Germinal center (tissue), 1 donor: ENCODE measurements around the gene ACVR2B.
A peak's percentile ranks its signal among the peaks of the same experiment; 100 is the strongest.
"Not testable (repeated sequence)": the region's sequence is repeated elsewhere in the genome, so short reads cannot be mapped to it uniquely, and the experiment has no call there.

Experiments used
- DNase-seq: peaks from one replicate; pipeline ENCODE4 v3.0.0; 2012; ENCODE audit warnings: mixed read lengths, low spot score

ACVR2B gene

DNA sequence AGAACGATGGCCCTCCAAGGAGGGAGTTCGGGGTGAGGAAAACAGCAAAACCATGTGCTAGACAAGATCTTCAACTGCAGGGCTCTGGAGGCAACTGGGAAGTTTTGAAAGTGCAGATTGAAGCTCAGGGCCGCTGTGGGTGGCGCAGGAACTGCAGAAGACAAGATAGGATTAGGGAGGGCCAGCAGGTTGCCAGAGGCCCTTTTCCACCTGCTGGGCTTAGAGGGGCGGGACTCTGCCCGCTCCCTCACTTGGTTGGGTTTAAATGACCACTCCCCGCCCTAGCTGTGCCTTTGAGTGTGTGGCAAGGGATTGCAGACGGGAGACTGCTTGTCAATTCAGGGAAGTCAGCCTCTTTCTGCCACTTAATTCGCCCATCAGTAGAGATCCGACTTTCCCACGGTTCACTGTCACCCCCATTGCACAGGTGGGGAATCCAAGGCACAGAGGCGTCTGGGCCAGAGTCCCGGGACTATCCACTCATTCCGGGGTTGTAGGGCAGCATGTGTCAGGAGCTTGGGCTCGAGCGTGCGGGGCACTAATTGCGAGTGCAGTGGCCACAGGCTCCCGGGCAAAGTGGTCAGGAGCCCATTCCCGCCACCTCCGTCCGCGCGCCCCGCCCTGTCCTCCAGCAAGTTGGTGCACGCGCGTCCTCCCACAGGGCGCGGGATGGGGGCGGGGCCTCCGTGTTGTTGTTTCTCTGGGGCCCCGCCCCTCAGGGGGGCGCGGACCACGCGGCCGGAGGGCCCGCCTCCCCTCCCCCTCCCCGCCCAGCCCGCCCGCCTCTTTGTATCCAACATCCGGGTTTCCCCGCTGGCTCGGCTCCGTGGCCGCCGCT is at the start of gene ACVR2B:
Gene ACVR2B, plus strand, starts transcription at position 816 of the 838 bp plus-strand sequence. CDS start 433 bp downstream, outside the sequence.
- peak; percentile 81 for DNase-seq

DNA sequence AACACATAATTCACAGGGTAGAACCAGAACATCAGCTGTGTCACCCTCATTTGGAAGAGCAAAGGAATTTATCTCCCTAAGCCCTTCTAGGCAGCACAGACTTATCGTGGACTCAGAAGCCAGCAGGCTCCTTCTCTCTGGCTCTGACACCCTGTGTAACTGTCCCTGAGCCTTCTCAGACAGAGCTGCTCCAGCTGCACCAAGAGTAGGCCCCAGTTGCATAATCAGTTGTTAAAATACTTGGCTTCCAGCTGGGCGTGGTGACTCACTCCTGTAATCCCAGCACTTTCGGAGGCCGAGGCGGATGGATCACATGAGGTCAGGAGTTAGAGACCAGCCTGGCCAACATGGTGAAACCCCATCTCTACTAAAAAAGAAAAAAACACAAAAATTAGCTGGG is 49.4 kb upstream of the ACVR2B start:
- DNase-seq: no peak

DNA sequence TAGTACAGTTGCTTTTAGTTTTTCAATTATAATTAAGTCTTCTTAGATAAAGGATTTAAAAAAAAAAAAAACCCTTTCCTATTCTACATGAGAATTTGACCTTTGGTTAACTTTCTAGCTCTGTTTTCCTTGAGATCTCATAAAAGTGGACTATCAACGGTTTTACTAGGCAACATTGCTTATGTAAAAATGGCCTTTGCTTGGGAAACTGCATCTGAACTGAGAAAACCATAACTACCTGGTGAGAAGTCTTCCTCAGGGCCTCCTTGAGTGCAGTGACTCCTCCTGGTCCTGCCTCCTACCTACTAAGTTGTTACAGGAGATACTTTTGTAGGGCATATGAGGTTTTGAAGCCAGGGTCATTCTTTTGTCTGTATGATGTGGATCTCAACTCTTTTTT is 42.1 kb upstream of the ACVR2B start:
- DNase-seq: no peak

DNA sequence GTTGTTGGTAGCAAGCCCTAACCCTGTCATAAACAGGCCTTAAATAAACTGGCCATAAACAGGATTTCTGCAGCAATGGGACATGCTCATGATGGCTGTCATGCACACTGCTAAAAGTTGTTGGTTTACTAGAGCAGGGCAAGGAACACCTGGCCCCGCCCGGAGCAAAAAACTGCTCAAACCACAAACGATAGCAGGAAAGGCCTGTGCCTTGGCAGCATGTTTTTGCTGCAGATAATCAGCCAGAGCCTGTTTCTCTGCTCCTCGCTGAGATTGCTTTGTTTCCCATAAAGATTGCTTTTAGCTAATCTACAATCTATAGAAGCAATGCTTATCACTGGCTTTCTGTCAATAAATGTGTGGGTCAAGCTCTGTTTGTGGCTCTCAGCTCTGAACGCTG is 32.9 kb upstream of the ACVR2B start:
- not testable (repeated sequence) for DNase-seq

DNA sequence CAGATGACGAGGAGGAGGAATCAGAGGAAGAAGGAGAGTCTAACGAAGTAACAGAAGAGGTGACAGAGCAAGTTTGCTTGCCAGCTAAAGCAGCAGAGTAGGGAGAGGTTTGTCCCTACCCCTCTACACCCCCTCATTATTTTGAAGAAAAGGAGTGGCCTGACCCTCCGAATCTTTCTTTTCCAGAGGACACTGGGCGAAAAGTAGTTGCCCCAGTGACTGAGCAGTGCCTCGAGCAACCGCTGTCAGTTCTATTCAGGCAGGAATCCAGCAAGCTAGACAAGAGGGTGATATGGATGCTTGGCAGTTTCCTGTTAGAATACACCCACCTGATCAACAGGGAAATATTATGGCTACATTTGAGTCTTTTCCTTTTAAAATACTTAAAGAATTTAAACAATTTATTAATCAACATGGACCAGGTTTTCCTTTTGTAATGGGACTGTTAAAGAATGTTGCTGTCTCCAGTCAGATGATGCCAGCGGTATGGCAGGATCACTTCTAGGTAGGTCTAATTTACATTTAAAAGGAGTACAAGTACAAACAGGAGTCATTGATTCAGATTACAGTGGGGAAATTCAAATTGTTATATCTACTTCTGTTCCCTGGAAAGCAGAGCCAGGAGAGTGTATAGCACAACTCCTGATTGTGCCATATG is 31.9 kb upstream of the ACVR2B start:
- DNase-seq: no peak

DNA sequence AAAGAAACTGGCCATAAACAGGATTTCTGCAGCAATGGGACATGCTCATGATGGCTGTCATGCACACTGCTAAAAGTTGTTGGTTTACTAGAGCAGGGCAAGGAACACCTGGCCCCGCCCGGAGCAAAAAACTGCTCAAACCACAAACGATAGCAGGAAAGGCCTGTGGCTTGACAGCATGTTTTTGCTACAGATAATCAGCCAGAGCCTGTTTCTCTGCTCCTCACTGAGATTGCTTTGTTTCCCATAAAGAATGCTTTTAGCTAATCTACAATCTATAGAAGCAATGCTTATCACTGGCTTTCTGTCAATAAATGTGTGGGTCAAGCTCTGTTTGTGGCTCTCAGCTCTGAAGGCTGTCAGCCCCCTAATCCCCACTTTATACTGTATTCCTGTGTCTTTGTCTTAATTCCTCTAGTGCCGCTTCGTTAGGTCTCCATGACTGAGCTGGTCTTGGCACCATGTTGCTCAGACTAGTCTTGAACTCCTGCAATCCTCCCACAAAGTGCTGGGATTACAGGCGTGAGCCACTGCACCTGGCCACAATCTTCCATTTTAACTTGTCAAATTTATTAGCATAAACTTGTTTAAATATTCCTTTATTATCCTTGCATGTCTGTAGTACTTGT is 26.8 kb upstream of the ACVR2B start:
- not testable (repeated sequence) for DNase-seq

DNA sequence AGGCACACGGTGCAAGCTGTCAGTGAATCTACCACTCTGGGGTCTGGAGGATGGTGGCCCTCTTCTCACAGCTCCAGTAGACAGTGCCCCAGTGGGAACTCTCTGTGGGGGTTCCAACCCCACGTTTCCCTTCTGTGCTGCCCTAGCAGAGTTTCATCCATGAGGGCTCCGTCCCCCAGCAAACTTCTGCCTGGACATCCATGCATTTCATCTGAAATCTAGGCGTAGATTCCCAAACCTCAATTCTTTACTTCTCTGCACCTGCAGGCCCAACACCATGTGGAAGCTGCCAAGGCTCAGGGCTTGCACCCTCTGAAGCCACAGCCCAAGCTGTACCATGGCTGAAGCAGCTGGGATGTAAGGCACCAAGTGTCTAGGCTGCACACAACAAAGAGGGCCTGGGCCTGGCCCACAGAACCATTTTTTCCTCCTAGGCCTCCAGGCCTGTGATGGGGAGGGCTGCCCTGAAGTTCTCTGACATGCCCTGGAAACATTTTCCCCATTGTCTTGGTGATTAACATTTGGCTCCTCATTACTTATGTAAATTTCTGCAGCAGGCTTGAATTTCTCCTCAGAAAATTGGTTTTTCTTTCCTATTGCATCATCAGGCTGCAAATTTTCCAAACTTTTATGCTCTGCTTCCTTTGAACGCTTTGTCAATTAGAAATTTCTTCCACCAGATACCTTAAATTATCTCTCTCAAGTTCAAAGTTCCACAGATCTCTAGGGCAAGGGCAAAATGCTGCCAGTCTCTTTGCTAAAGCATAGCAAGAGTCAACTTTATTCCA is 20.6 kb upstream of the ACVR2B start:
- DNase-seq: not testable (repeated sequence)

DNA sequence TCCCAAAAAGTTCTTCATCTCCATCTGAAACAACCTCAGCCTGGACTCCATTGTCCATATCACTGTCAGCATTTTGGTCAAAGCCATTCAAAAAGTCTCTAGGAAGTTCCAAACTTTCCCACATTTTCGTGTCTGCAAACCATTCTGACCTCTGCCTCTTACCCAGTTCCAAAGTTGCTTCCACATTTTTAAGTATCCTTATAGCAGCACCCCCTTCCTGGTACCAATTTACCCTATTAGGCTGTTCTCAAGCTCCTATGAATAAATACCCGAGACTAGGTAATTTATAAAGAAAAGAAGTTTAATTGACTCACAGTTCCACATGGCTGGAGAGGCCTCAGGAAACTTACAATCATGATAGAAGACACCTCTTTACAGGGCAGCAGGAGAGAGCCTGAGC is 20.0 kb upstream of the ACVR2B start:
- not testable (repeated sequence) for DNase-seq

DNA sequence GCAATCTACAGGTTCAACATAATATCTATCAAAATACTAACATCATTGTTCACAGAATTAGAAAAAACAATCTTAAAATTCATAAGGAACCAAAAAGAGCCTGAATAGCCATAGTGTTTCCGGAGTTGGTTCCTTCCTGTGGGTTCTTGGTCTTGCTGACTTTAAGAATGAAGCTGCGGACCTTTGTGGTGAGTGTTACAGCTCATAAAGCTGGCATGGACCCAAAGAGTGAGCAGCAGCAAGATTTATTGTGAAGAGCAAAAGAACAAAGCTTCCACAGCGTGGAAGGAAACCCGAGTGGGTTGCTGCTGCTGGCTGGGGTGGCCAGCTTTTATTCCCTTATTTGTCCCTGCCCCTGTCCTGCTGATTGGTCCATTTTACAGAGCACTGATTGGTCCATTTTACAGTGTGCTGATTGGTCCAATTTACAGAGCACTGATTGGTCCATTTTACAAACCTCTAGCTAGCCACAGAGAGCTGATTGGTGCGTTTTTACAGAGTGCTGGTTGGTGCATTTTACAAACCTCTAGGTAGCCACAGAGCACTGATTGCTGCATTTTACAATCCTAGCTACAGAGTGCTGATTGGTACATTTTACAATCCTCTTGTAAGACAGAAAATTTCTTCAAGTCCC is 15.1 kb upstream of the ACVR2B start:
- DNase-seq: not testable (repeated sequence)

DNA sequence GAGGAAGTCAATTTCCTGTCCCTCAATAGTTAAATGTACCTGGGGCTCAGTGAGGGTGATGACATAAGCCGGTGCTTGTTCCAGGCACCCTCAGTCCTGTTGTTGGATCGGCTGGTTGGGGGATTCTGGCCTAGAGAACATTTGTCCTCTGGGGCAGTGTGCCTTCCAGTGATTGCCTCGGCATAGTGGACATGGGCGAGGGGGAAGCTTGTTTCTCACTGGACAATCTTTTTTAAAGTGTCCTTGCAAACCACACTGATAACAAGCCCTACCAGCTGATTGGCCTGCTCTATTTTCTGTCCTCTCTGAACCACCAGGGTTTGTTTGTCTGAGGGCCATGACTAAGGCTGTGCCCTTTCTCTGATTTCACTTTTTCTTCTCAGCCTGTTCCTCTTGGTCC is 10.5 kb upstream of the ACVR2B start:
- DNase-seq: not testable (repeated sequence)

DNA sequence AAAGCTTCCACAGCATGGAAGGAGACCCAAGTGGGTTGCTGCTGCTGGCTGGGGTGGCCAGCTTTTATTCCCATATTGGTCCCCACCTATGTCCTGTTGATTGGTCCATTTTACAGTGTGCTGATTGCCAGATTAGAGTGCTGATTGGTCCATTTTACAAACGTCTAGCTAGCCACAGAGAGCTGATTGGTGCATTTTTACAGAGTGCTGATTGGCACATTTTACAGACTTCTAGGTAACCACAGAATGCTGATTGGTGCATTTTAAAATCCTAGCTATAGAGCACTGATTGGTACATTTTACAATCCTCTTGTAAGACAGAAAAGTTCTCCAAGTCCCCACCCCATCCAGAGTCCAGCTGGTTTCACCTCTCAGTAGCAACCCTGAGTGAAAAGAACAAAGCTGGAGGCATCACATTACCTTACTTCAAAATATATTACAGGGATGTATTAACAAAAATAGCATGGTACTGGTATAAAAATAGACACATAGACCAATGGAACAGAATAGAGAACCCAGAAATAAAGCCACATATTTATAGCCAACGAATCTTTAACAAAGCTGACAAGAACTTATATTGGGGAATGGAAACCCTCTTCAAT is 7.5 kb upstream of the ACVR2B start:
- DNase-seq: no peak

DNA sequence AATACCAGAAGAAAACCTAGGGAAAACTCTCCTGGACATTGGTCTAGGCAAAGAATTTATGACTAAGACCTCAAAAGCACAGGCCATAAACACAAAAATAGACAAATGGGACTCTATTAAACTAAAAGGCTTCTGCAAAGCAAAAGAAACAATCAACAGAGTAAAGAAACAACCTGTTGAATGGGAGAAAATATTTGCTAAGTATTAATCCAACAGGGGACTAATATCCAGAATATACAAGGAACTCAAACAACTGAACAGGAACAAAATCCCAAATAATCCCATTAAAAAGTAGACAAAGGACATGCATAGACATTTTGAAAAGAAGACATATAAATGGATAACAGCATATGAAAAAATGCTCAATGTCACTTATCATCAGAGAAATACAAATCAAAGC is 6.9 kb upstream of the ACVR2B start:
- no peak for DNase-seq

DNA sequence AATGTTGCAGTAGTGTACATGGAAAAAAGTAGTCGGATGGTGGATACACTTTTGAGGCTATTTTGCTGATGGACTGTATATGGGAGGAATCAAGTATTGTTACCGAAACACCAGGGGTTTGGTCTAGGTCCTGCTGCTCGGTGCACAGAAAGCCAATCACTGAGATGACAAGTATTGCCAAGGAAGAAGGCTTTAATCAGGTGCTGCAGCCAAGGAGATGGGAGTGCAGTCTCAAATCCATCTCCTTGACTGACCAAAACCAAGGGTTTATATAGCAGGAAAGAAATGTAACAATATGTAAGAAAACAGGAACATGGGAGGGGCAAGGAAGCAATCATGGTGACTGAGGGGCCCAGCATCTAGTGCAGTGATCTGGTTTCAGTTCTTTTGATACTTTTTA is 2.8 kb upstream of the ACVR2B start:
- DNase-seq: no peak

DNA sequence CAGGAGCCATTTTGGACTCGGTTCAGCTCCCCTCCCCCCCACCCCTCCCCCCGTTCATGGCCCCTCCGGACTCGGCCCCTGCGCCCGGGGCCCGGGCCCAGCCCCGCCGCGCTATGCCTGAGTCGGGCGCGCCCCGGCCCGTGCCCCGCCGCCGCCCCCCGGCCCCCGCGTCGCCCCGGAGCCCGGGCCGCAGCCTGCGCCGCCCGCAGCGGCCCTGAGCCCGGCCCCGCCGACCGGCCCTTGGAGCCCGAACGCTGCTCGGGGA is 155 bp downstream of the ACVR2B start:
- no peak for DNase-seq

DNA sequence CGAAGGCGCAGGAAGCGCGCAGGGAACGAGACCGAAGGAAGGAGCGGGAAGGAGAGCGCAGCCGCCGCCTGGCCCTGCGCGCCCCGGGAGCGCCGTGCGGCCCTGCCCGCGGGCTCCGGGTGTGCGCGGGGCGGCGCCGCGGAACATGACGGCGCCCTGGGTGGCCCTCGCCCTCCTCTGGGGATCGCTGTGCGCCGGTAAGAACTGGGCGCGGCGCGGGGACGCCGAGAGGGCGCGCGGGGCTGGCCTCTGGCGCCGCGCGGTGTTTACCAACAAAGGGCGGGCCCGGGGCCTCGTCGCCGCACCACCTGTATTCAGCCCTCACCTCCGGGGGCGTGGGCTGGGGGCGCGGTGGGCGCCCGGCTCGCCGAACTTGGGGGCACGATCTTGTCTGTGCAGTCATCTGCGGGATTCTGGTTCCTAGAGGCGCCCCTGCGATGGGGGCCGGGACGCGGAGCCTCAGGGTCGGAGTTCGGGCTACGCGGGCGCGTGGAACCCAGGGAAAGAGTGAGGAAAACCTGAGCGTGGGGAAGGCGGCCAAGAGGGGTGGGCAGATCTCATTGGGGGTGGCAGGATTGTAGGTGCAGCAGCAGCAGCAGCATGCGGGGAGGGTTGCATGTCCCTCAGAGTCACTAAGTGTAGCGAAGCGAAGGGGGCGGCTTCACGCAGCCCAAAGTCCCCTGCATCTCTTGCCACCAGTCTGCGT is 641 bp downstream of the ACVR2B start:
- peak; percentile 54 for DNase-seq

DNA sequence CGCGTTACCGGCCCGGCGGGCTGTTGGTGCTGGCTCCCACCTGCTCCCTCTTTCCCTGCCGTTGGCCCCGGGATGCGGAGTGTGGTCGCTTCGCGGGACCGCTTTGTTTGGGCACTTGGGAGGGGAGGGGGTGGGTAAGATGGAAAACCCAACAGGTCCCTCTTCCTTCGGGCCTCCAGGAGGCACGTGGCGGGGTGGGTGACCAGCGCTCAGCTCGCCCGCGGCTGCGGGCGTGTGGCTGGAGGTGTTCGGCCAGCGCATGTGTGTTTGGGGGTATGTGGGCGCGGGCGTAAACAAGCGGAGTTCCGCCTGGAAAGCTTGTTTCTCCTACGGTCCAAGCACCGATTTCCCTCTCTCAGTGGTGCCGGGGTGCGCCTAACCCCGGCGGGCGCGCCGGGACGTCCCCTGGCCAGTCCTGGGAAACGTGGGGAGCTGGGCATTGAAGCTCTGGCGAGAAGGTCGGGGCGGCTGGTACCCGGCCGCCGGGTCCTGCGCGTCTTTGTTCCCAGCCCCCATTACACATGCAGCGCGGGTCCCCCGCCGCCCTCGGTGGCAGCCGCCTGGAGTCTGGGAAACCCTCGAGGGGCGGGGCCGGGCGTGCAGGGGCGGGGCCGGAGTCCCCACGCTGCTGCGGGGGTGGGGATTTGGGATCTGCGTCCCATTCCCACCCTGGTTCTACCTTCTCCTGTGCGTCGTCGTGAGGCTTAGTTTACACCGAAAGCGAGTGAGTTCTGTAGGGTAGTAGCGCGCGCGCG is 1.4 kb downstream of the ACVR2B start:
- peak; percentile 44 for DNase-seq

DNA sequence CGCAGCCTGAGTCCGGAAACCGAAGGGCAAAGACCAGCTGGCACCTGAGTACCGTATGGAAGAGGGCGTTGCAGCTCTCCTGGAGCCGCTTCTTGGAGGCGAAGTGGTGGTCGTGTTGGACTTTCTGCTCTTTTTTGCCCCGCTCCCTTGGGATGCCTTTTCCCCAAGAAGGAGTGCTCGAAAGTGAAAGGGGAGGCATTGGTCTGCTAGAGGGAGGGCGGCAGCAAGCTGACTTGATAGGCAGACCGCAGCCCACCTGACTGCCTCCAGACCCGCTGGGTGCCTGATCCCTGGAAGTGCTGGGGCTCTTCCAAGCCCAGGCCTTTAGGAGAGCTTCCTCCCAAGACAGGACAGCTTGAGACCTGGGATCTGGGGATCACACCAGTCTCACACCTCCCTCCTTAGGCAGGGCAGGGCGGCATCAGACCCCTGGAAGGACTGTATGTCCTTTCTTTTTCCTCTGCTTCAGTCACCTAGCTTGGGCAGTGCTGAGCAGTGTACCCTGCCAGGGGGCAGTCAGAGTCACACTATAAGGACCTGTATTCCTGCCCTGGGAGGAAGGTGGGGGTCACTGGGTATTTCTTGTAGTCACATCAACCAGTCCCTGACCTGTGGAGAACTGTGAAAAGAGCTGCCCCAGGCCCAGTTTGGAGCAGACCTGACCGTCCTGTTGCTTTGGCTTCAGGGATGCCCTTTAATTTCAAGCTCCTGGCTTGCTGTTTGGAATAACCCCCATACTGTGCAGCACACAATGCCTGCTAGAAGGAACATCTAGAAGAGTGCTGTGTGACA is 2.1 kb downstream of the ACVR2B start:
- no peak for DNase-seq

DNA sequence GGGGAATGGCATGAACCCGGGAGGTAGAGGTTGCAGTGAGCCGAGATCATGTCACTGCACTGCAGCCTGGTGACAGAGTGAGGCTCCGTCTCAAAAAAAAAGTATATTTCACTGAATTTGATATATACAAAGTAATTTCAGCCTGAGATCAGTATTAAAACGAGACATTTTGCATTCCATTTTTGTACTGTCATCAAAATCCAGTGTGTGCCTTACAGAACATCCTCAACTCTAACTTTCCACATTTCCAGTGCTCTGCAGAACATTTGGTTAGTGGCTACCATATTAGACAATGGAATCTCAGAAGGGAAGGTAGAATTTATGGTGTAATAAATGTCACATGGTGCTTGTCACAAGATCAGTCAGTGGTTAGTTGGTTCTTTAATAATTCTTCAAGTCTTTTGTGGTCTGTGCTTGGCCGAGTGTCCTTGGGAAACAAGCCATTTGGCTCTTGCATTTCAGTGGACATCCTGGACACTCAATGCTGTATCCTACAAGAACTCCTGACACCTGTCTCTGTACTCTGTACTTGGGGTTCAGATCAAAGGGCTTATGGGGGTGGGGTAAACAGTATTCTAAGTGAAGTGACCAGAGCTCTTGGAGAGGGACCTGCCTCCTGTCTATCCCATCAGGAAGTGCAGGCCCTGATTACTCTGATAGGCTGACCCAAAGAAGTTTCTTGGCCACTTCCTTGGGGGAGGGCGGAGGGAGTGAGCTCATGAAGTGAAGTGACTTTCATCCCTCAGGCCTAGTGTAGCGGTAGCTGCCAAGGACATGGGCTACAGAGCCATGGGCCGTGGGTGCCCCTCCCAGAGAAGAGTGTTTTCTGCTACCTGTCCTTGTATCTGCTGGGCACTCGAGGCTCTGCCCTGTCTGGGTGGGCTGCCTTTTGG is 3.7 kb downstream of the ACVR2B start:
- DNase-seq: no peak
